ENCODE measurements around the gene EXD3. TPM values are rescaled to one million over a fixed set of nuclear protein-coding genes. Genes with fewer than 3 reads are reported as not detected.
A peak's percentile ranks its signal among the peaks of the same experiment; 100 is the strongest.

Gene EXD3
- total and polyA plus RNA-seq, 2 of the 4 experiments (the other 2 are of a cell fraction): 1.1 to 7.4 TPM

DNA sequence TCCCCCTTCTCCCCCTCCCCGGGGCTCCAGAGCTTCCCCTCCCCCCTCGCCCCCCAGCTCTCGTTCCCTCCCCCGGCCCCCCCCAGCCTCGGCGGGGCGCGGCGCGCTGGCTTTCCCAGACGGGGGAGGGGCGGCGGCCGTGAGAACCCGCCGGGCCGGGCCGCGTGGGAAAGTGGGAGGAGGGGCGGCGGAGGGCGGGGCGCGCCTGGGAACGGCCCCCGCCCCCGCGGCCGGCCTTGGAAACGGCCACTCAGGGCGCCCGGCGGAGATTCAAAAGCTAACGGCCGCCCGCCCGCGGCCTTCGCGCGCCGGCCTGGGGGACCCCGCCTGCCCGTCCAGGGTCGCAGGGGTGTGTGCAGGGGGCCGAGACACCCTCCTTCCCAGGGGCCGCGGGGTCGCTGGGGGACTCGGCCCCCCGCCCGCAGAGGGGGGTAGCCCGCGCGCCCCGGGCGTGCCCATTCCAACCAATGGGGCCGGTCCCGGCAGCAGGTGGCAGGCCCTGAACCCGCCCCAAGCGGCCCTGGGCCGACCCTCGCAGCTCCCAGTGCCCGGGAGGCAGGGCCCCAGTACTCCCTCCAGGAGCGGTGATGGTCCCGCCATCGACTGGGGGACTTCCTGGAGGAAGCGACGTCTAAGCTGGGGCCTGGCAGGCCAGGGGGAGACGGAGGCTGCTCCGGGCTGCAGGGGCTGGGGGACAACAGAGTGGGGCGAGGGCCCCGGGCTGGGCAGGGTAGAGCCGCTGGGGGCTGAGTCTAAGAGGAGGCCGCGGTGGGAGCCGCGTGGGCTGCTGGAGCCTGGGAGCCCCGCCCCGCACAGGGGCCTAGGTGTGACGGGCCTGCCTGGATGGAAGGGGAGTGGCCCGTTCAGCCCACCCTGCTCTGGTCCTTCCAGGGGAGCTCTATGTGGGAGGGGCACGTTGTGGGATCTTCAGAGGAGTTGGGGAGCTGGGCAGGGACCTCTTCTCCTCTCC, 106.7 kb downstream of the EXD3 start:
- Histone ChIP-seq H3K27ac (ENCODE audit: insufficient read depth, low read length) (no peak overlapping the region; the same call in 1 of the 2 replicates), H4K5ac (ENCODE audit: low read depth, low read length) (no peak overlapping the region), H4K91ac (ENCODE audit: insufficient read depth, low read depth, low read length) (no peak overlapping the region; the same call in 1 of the 2 replicates), H3K4ac (ENCODE audit: low read depth, low read length) (peak overlapping the region; percentile 22; the same call in 1 of the 2 replicates), H3K4me2 (ENCODE audit: low read depth, low read length) (no peak overlapping the region), H3K14ac (replicated peaks; ENCODE audit: low read depth, low read length) (no peak overlapping the region), H2AFZ (replicated peaks; ENCODE audit: low read length, poor library complexity) (peak overlapping the region; percentile 82), H3K9me3 (ENCODE audit: control insufficient read depth, insufficient read depth, low read length) (no peaks in the 10 kb centered on the region), H2AK5ac (ENCODE audit: low read depth, low read length) (no peak overlapping the region), H4K8ac (ENCODE audit: low read depth in 2 of 2, low read length in 2 of 2) (no peak overlapping the region), H3K56ac (ENCODE audit: extremely low read depth, insufficient read depth, low read length) (no peak overlapping the region), H3K79me1 (ENCODE audit: low read depth in 1 of 2, low read length in 2 of 2) (no peaks in the 10 kb centered on the region), H2BK20ac (ENCODE audit: low read depth, low read length) (no peak overlapping the region), H3K9me1 (ENCODE audit: insufficient read depth, low read length) (no peaks in the 10 kb centered on the region), H3K18ac (ENCODE audit: low read depth, low read length) (no peak overlapping the region), H2BK15ac (ENCODE audit: low read depth, low read length) (no peak overlapping the region), H3K4me3 (ENCODE audit: insufficient read depth, low read depth, low read length) (no peak overlapping the region), H3K27me3 (ENCODE audit: control insufficient read depth, insufficient read depth, low read length) (no peaks in the 10 kb centered on the region), H4K20me1 (ENCODE audit: insufficient read depth, low read length) (no peaks in the 10 kb centered on the region), H3K4me1 (ENCODE audit: control insufficient read depth, insufficient read depth, low read length) (0 out of 2 replicates have a peak, but pooled peaks cover 2% of the 10 kb centered on the region), H2BK5ac (ENCODE audit: low read depth, low read length, poor library complexity, severe bottlenecking) (peak overlapping the region; percentile 45), H3K9ac (ENCODE audit: low read depth, low read length) (no peak overlapping the region), H2BK120ac (ENCODE audit: low read depth, low read length) (no peak overlapping the region), H3K23ac (ENCODE audit: low read depth, low read length) (no peak overlapping the region), H3K36me3 (ENCODE audit: control insufficient read depth, insufficient read depth, low read length) (no peaks in the 10 kb centered on the region), H2AK9ac (replicated peaks; ENCODE audit: low read depth, low read length, poor library complexity) (peak overlapping the region; percentile 37)
- ChIA-PET POLR2A (ENCODE audit: unreplicated experiment) (no interaction called here), CTCF (no interaction called here)
- WGBS, 2 experiments (ENCODE audit: extremely low coverage in 2 of 2, insufficient read length in 1 of 2): no CpG with 5 or more reads among the region's 83 CpGs
- TF ChIP-seq MAFK (IDR thresholded peaks at IDR 0.05; ENCODE audit: low read depth, low read length) (no peak), MAZ (IDR thresholded peaks at IDR 0.05; ENCODE audit: borderline replicate concordance, low read depth, low read length) (peak; percentile 65; the same call in 1 of the 2 replicates)
- DNase-seq: no peak
- BruUV-seq (replicated peaks): no TSS peak
- dilution Hi-C loops (cut with HindIII; ENCODE audit: low sequenced_read_pairs, unreplicated experiment): no loop called here
- in situ Hi-C loops (cut with MboI; ENCODE audit: low sequenced_read_pairs): no loop called here
- peak; percentile 57 for ATAC-seq (ENCODE audit: low read depth)
- intact Hi-C loops (cut with micrococcal nuclease): no loop called here

Data from IMR-90 (cell line).